Peyer's patch (tissue), 4 donors: Measurements from ENCODE around the gene FARS2. TPM values are rescaled to one million over a fixed set of nuclear protein-coding genes. Genes with fewer than 3 reads are reported as not detected.

ENCODE experiments used
- DNase-seq, 3 donors: peaks; one replicate each; pipeline ENCODE4 v3.0.0-alpha.2; 2017 to 2019
- H3K27ac ChIP-seq, 4 donors: fragments of 200-600 bp; sonication (generic); one replicate each; pipeline ENCODE4 v1.5.1; 2016 to 2019
- H3K27me3 ChIP-seq, 2 donors: fragments of 200-600 bp; sonication (generic); one replicate each; pipeline ENCODE4 v1.5.1; 2019
- H3K36me3 ChIP-seq, 3 donors: fragments of 200-600 bp; sonication (generic); one replicate each; pipeline ENCODE4 v1.5.1; 2016 to 2019
- H3K4me1 ChIP-seq, 4 donors: fragments of 200-600 bp; sonication (generic); one replicate each; pipeline ENCODE4 v1.5.1; 2016 to 2019
- H3K4me3 ChIP-seq, 4 donors: fragments of 200-600 bp; sonication (generic); 1 replicate in 3 of 4; 2 replicates in 1 of 4; pipeline ENCODE4 v1.5.1; 2016 to 2019; ENCODE audit warnings: mild to moderate bottlenecking in 1 of 4
- H3K9me3 ChIP-seq, 4 donors: fragments of 200-600 bp; sonication (generic); one replicate each; pipeline ENCODE4 v1.5.1; 2016 to 2019; ENCODE audit warnings: mild to moderate bottlenecking in 1 of 4
- POLR2A ChIP-seq, 2 donors: fragments of 450-650 bp; IDR thresholded peaks; one replicate each; pipeline ENCODE4 v1.5.1; 2017; ENCODE audit warnings: antibody characterized with exemption in 2 of 2, mild to moderate bottlenecking in 2 of 2, moderate library complexity in 2 of 2
- total RNA-seq, 4 donors: library from RNA; depleted of rRNA; stranded (reverse); fragments of >200 nt; gene quantifications; one replicate each; pipeline ENCODE4 v1.1.0, GENCODE V29; 2016
- TF ChIP-seq, protein P1 (sequence below), 6 experiments: fragments of 450-650 bp in 4 of 6; fragments of 200-600 bp in 2 of 6; sonication (generic) in 1 of 6; IDR thresholded peaks; one replicate each; pipeline ENCODE4 v1.5.1; 2017 to 2019; ENCODE audit warnings: antibody characterized with exemption in 6 of 6, mild to moderate bottlenecking in 3 of 6, moderate library complexity in 1 of 6

Gene FARS2
- total RNA-seq, 4 donors from 2014 or later, result 9.5 to 42.1 (median 17.1) TPM

DNA sequence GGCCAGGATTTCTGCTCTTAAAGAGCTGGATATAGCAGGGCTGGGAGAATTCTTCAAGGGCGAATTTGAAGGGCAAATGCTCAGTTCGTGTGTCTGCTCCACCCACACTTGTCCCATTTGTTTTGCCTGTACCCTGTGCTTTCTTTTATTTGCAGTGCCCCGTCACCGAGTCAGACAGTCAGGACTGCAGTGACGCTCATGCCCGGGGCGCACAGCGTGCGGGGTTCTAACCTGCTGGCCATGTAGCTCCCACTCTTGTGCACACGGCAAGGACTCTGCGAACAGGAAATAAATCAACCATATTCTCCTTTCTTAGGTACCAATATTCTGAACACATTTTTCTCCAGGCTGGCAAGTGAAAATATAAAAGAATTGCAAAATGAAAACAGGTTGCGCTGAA lies 18.2 kb upstream of the FARS2 start:
- Histone ChIP-seq H3K27ac (no peak overlapping the region), H3K27me3 (no peaks in the 10 kb centered on the region), H3K4me1 (no peaks in the 10 kb centered on the region), H3K4me3 (no peak overlapping the region), H3K9me3 (no peaks in the 10 kb centered on the region), H3K36me3 (no peaks in the 10 kb centered on the region)
- TF ChIP-seq, protein P1, sequence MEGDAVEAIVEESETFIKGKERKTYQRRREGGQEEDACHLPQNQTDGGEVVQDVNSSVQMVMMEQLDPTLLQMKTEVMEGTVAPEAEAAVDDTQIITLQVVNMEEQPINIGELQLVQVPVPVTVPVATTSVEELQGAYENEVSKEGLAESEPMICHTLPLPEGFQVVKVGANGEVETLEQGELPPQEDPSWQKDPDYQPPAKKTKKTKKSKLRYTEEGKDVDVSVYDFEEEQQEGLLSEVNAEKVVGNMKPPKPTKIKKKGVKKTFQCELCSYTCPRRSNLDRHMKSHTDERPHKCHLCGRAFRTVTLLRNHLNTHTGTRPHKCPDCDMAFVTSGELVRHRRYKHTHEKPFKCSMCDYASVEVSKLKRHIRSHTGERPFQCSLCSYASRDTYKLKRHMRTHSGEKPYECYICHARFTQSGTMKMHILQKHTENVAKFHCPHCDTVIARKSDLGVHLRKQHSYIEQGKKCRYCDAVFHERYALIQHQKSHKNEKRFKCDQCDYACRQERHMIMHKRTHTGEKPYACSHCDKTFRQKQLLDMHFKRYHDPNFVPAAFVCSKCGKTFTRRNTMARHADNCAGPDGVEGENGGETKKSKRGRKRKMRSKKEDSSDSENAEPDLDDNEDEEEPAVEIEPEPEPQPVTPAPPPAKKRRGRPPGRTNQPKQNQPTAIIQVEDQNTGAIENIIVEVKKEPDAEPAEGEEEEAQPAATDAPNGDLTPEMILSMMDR (IDR thresholded peaks at IDR 0.05), result no peak
- TF ChIP-seq POLR2A (IDR thresholded peaks at IDR 0.05), result no peak
- no peak for DNase-seq

DNA sequence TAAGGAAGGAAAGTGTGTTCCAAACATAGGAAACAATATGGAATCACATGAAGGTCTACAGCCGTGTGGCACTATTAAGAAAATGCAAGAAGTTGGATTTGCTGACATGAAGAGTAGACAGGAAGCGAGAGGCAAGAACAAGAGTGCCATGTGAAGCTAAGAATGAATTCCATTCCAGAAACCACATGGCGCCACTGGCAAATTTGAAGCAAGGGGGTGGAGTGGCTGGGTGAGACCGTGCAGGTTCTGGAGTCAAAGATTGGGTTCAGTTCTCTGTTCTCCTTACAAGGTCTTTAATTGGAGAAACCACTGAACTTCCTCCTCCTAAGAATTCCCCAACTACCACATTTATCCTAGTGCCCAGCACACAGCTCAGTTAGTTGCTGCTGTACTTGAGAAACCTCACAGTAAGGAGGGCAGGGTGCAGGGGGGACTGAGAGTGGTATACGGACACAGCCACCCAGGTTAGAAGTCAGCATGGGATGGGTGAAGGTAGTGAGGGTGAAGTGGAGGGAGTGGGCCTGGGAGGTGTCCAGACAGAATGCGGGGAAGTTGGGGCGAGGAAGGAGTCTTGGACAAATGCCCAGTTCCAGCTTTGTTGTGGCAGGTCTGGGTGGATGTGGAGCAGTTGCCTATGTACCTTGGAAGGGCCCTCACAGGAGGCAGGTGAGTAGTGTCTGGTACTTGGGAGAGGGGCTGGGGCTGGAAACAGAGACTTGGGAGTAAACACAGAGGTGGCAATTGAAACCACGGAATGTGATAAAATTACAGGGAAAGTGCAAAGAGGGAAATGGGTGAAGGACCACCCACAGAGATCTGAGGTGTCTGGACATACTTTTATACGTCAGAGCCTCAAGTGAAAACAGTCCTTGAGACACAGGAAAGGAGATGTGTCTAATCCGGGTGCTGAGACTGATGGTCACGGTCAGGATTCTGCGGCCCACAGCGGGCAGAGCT lies 14.9 kb upstream of the FARS2 start:
- Histone ChIP-seq H3K36me3 (no peaks in the 10 kb centered on the region), H3K27ac (no peak overlapping the region), H3K9me3 (no peaks in the 10 kb centered on the region), H3K27me3 (no peaks in the 10 kb centered on the region), H3K4me3 (no peak overlapping the region), H3K4me1 (no peaks in the 10 kb centered on the region)
- TF ChIP-seq, protein P1 (IDR thresholded peaks at IDR 0.05), result no peak
- no peak for TF ChIP-seq POLR2A (IDR thresholded peaks at IDR 0.05)
- no peak for DNase-seq

DNA sequence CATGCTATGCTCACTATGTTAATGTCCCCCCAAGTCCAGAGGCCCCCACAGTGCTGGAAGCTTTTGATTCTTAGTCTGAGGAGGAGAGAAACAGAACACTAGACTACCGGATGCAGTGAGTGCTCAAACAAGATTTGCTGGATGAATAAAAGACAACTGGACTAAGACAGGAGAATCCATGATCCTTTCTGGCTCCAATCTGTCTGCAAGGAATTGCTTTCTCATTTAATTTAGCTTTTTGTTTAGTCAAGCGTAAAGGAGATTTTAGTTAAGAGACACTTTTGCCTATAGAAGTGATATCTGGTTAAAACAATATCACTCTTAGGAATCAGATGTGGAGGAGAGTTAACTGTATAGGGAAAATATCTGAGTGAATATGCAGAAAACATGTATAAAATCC lies 14.1 kb upstream of the FARS2 start:
- no peaks in the 10 kb centered on the region for H3K9me3 ChIP-seq
- H3K27me3 ChIP-seq, result no peaks in the 10 kb centered on the region
- no peaks in the 10 kb centered on the region for H3K36me3 ChIP-seq
- H3K4me3 ChIP-seq, result no peak overlapping the region
- TF ChIP-seq, protein P1 (IDR thresholded peaks at IDR 0.05), result no peak
- TF ChIP-seq POLR2A (IDR thresholded peaks at IDR 0.05), result no peak
- H3K4me1 ChIP-seq, result no peaks in the 10 kb centered on the region
- no peak for DNase-seq
- no peak overlapping the region for H3K27ac ChIP-seq

DNA sequence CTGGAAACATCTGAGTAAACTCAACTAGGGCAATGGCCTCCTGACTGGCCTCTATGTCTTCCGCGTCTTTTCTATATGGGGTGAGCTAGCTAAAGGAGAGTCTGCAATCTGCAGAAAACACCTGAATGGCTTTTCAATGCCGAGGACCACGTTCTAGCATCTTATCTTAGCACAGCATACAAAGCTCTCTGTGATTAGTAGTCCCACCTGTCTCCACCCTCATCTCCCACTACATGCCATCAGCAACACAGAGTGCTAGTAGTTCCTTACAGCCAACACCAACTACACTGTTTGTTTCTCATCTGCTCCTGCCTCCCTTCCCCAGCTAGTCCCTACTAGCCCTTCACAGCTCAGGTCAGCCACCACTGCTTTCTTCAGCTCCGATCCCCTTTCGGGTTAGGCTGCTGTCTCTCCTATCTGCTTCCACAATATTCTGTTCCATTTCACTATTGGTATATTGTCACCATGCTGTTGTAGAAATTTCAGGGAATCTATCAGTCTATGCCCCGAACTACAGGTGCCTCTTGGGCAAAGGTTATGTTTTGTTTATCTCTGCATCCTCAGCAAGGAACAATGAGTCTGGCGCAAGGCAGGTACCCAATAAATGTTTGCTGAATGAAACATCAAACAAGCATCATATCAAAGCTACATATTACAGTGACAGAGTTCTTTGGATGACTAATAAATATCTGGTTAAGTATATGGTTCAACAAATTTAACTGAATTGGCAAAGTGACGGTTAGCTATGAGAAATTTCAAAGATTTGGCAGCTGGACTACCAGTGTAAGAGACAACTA lies 12.8 kb upstream of the FARS2 start:
- no peak for DNase-seq
- no peaks in the 10 kb centered on the region for H3K4me1 ChIP-seq
- H3K27ac ChIP-seq, result no peak overlapping the region
- no peaks in the 10 kb centered on the region for H3K27me3 ChIP-seq
- no peak overlapping the region for H3K4me3 ChIP-seq
- H3K36me3 ChIP-seq, result no peaks in the 10 kb centered on the region
- no peak for TF ChIP-seq POLR2A (IDR thresholded peaks at IDR 0.05)
- TF ChIP-seq, protein P1 (IDR thresholded peaks at IDR 0.05), result no peak
- no peaks in the 10 kb centered on the region for H3K9me3 ChIP-seq

DNA sequence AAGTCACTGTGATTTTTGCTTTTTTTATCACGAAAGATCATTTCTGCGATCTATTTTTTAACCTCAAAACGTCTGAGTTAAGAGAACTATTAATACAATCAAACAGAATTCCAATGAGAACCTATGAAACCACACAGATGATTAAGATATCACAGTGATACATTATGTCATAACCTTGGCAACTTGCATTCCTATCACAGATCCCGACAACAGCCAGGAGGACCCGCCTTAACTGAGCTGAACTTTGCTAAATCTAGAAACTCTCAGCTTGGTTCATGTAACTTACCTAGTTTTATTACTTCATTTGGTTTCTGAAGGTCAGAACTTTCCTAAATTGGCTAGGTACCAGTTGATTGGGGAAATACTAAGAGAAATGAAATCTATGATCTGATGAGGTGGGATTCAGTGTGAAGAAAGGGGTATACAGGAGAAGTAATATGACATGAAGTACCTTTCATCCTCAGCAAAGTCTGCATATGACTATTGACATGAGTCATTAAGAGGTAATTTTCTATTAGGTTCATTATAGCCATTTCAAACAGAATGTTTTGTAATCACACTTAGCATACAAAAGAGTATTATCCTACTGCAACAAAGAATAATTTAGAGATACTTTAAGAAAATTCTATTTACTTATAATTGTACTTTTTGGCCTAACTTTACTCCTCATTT lies 11.7 kb upstream of the FARS2 start:
- Histone ChIP-seq H3K27ac (no peak overlapping the region), H3K36me3 (no peaks in the 10 kb centered on the region), H3K27me3 (no peaks in the 10 kb centered on the region), H3K9me3 (no peaks in the 10 kb centered on the region), H3K4me3 (no peak overlapping the region), H3K4me1 (no peaks in the 10 kb centered on the region)
- DNase-seq, result no peak
- TF ChIP-seq POLR2A (IDR thresholded peaks at IDR 0.05), result no peak
- TF ChIP-seq, protein P1 (IDR thresholded peaks at IDR 0.05), result no peak
